Sciatic nerve (tissue), 2 donors: ENCODE results near the gene ZBTB20. TPM values are rescaled to one million over a fixed set of nuclear protein-coding genes. Genes with fewer than 3 reads are reported as not detected.
"Not testable (repeated sequence)": the region's sequence is repeated elsewhere in the genome, so short reads cannot be mapped to it uniquely, and the experiment has no call there.

Source experiments
- ATAC-seq: fragments of 200-7000 bp; cut with Tn5 transposase; one replicate; pipeline ENCODE4 v1.9.1; 2020; ENCODE audit warnings: mild to moderate bottlenecking, moderate library complexity
- DNase-seq: peaks from one replicate; pipeline ENCODE4 v3.0.0-alpha.2; 2020; ENCODE audit warnings: low spot score
- intact Hi-C: fragments of 100-400 bp; cut with DNase I; formaldehyde crosslinking; loops from one replicate; pipeline ENCODE4 v1.14.2; 2022
- total RNA-seq: library from RNA; stranded (reverse); fragmentation: NEBNext Ultra II Directional; extraction: Animal tissue kit (Norgen Biotek cat#: 25700); gene quantifications from one replicate; pipeline ENCODE4 v1.2.1, GENCODE V29; 2021
- donor health status: DM: no; HTN: no; CAD: no.
- donor health status: DM: no; HTN: no; CAD: no.

Gene ZBTB20
- 145 TPM for total RNA-seq

GRCh38 chr3:115146418-115147328 is at the start of gene ZBTB20:
TSS of gene ZBTB20 (minus strand) at chr3:115147288.
- peak; percentile 29 for ATAC-seq
- DNase-seq = peak; percentile 83
- intact Hi-C loops = no loop called here

- ATAC-seq = no peak
- intact Hi-C loops = no loop called here
- DNase-seq = no peak
These were observed 47.4 kb upstream of the ZBTB20 start for GRCh38 chr3:115194476-115194875.

DNA sequence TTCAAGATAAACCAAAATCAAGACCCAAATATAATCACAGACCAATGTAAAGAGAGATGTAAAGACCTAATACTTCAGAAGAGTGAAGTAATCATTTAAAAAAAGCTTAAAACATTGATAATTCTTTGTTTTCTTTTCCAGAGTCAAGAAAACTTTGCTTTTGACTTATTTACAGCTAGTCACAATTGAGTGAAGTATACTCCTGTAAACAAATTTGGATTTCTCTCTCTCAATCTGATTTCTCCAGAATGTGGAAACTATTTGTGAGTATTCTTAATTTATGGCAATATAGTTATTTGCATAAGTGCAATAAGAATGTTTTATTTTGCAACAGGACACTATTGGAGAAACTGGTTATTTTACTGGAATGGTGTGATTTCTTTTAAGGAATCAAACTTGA is 43.7 kb upstream of the ZBTB20 start:
- no peak for ATAC-seq
- intact Hi-C loops = no loop called here
- DNase-seq = no peak

DNA sequence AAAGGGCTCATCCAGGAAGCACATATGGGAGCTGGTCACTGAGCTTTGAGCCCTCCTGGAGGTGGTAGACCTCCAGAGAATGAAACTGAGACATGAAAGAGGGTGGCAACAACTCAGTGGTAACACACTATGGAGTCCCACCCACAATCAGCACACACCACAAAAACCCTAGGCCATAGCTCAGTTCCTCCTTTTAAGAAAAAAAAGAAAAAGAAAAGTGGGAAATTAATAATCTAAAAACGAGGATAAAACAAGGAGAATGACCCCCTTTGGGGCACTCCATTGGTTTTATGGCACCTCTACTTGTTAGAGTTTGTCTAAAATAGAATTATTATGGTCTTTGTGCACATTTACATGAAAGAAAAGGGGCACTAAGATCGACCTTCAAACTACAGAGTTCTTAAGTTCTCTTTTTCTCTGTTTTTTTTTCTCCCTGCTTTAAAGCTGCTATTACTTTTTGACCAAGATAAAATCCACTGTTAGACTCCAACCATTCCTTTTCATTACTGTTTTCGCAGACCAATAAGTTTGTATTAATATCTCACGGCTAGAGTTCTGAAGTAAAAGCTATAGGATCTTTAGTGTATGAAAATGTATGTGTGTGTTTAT is 40.2 kb upstream of the ZBTB20 start:
- intact Hi-C loops = no loop called here
- ATAC-seq (no peak), DNase-seq (no peak)

GRCh38 chr3:115186351-115187148 is 39.5 kb upstream of the ZBTB20 start:
- intact Hi-C loops = no loop called here
- DNase-seq (no peak), ATAC-seq (no peak)

GRCh38 chr3:115184859-115185572 is 37.9 kb upstream of the ZBTB20 start:
- intact Hi-C loops, DNase-seq, ATAC-seq: not testable (repeated sequence)

DNA sequence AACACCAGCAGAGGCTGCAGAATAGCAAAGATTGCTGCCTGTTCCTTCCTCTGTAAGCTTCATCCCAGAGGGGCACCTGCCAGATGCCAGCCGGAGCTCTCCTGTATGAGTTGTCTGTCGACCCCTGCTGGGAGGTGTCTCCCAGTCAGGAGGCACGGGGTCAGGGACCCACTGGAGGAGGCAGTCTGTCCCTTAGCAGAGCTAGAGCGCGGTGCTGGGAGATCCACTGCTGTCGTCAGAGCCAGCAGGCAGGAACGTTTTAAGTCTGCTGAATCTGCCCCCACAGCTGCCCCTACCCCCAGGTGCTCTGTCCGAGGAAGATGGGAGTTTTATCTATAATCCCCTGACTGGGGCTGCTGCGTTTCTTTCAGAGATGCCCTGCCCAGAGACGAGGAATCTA is 31.8 kb upstream of the ZBTB20 start:
- intact Hi-C loops, DNase-seq, ATAC-seq: not testable (repeated sequence)

GRCh38 chr3:115169808-115170207 is 22.7 kb upstream of the ZBTB20 start:
- DNase-seq (no peak), ATAC-seq (no peak)
- intact Hi-C loops = no loop called here

- ATAC-seq (no peak), DNase-seq (no peak)
- intact Hi-C loops = no loop called here
These were observed 18.6 kb upstream of the ZBTB20 start for GRCh38 chr3:115165701-115166100.

- intact Hi-C loops = no loop called here
- no peak for ATAC-seq
- DNase-seq = no peak
These were observed 18.2 kb upstream of the ZBTB20 start for GRCh38 chr3:115165266-115165665.

GRCh38 chr3:115164374-115165221 is 17.5 kb upstream of the ZBTB20 start:
- intact Hi-C loops = no loop called here
- DNase-seq = no peak
- no peak for ATAC-seq

- DNase-seq (no peak), ATAC-seq (no peak)
- intact Hi-C loops = no loop called here
These were observed 15.7 kb upstream of the ZBTB20 start for GRCh38 chr3:115162759-115163158.

DNA sequence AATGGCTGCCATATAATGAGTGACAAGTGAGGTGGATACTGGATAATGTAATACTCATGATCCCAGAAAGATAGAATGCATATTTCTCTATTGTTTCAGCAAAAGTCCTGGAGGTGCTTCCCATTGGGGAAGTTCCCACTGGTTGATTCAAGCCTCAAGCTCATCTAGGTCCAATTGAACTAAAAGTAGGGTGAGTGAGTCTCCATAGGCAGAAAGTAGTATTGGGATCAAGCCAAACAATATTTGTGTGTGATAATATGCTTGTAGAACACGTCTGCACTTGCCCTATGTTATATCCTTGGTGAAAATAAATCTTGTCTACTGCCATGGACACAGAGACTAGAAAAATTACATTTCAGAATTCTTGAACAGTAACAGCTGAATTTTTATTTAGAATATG is 14.8 kb upstream of the ZBTB20 start:
- ATAC-seq = no peak
- no peak for DNase-seq
- intact Hi-C loops = no loop called here

- intact Hi-C loops = no loop called here
- DNase-seq (no peak), ATAC-seq (no peak)
These were observed 14.2 kb upstream of the ZBTB20 start for GRCh38 chr3:115161168-115161834.

- no peak for DNase-seq
- intact Hi-C loops = no loop called here
- ATAC-seq = no peak
These were observed 13.2 kb upstream of the ZBTB20 start for GRCh38 chr3:115160295-115160694.

DNA sequence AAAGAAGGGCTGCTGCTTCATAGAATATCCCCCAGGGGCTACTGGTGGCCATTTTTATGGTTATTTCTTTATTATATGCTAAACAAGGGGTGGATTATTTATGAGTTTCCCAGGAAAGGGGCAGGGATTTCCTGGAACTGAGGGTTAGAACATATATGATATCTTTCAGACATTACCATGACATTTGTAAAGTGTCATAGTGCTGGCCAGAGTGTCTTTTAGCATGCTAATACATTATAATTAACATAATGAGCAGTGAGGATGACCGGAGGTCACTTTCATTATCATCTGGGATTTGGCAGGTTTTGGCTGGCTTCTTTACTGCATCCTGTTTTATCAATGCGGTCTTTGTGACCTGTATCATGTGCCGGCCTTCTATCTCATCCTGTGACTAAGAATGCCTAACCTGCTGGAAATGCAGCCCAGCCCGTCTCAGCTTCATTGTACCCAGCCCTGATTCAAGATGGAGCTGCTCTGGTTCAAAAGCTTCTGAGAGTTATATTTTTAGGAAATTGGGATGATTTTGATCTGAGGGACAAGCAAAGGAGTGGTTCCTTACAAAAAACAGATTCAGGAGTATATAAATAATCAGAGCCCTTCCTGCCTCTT is 9.1 kb upstream of the ZBTB20 start:
- intact Hi-C loops = no loop called here
- ATAC-seq (no peak), DNase-seq (no peak)

DNA sequence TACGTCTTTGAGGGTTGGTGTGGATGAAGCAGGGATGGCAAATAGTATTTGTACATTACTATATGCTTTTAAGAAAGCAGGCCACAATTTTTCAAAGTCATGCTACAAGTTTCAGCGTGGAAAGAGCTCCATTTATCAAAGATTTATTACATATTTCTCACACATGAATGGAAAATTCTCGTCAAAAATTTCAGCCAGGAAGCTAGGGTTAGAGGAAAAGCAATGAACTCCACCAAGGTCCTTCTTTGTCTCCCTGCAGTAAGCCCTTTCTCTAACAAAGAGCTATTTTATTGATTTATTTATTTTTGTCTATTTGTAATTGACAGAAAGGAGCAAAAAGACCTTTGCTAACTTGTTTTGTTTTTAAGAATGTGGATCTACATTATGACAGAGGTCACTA is 7.5 kb upstream of the ZBTB20 start:
- intact Hi-C loops = no loop called here
- DNase-seq = no peak
- ATAC-seq = no peak
